ENCODE measurements around the gene PLXNA2.

DNA sequence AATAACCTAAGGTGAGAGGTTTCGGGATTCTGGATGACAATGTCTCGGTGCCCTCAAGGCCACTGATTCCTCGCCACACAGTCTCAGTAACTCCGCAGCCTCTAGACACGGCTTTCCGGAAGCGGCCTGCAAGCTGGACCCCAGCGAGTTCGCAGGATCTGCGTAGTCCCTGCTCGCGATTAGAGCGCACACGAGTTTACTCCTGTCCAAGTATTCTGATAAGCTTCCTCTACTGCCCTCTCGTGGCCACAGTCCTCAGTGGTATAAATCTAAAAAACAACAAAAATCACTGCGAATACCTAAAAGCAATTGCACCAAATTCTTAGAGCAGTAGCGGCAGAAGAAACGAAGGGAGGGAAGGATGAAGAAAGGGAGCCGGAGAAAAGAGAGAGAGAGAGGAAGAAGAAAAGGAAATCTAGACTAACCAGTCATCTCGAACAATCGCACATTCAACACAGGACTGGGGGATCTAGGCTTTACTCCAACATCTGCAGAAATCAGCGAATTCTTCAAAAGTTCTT lies 1.1 kb upstream of the PLXNA2 start:
- peak; percentile 89 for TF ChIP-seq CTCF (conservative IDR thresholded peaks at IDR 0.05; ENCODE audit: low read length)
- TF ChIP-seq EZH2phosphoT487 (IDR thresholded peaks at IDR 0.05; ENCODE audit: borderline replicate concordance, low read depth, low read length): no peak

Measured in OCI-LY7 (cell line).